Stomach (tissue), 4 donors: Measurements from ENCODE around the gene ACSL4.

Source experiments
- CTCF ChIP-seq, 7 experiments: fragments of 450-650 bp in 4 of 7; fragments of 200-600 bp in 3 of 7; sonication (generic) in 3 of 7; IDR thresholded peaks; one replicate each; pipeline ENCODE4 v1.5.1; 2016 to 2019; ENCODE audit warnings: antibody characterized with exemption in 7 of 7, control low read depth in 2 of 7, mild to moderate bottlenecking in 1 of 7
- POLR2AphosphoS5 ChIP-seq, 3 donors: sonication (generic); formaldehyde crosslinking; IDR thresholded peaks; one replicate each; pipeline ENCODE4 v1.6.1; 2016; ENCODE audit warnings: antibody characterized with exemption in 3 of 3

- TF ChIP-seq CTCF (IDR thresholded peaks at IDR 0.05) (no peak), POLR2AphosphoS5 (IDR thresholded peaks at IDR 0.05) (no peak)
Measured at GRCh38 chrX:109742722-109743121, 9.7 kb upstream of the ACSL4 start.
